ENCODE data around the gene CELA2B. TPM values are rescaled to one million over a fixed set of nuclear protein-coding genes. Genes with fewer than 3 reads are reported as not detected.
"Not testable (repeated sequence)": the region's sequence is repeated elsewhere in the genome, so short reads cannot be mapped to it uniquely, and the experiment has no call there.

Gene CELA2B
- not detected in 2 replicates for total RNA-seq (2012; rRNA removed)

- H3K27me3 ChIP-seq (ENCODE audit: control insufficient read depth, insufficient read depth, low read length) = no peaks in the 10 kb centered on the region
- no peak within 1 kb of the TSS for H3K9ac ChIP-seq (ENCODE audit: low read depth, low read length)
- no peaks in the 10 kb centered on the region for H3K36me3 ChIP-seq (ENCODE audit: insufficient read depth, low read length)
- H3K9me3 ChIP-seq (replicated peaks; ENCODE audit: low read length) = no peaks in the 10 kb centered on the region
- no peaks in the 10 kb centered on the region for H3K4me1 ChIP-seq (ENCODE audit: control insufficient read depth, insufficient read depth, low read length)
- H3K4me2 ChIP-seq (ENCODE audit: low read length) = no peak within 1 kb of the TSS
- H3K4me3 ChIP-seq (ENCODE audit: low read length) = no peak within 1 kb of the TSS
Observed at GRCh38 chr1:15475752-15476314, at the start of gene CELA2B. Gene CELA2B (plus strand): TSS chr1:15476104. CDS start chr1:15476126, 22 bp downstream.

- H3K4me3 ChIP-seq (ENCODE audit: low read length) = no peak overlapping the region
Observed at GRCh38 chr1:15426492-15427279, 49.2 kb upstream of the CELA2B start.

GRCh38 chr1:15427280-15427666 is 48.6 kb upstream of the CELA2B start:
- Histone ChIP-seq H3K9me3 (replicated peaks; ENCODE audit: low read length) (no peaks in the 10 kb centered on the region), H3K27me3 (ENCODE audit: control insufficient read depth, insufficient read depth, low read length) (no peaks in the 10 kb centered on the region), H3K4me3 (ENCODE audit: low read length) (no peak overlapping the region), H3K36me3 (ENCODE audit: insufficient read depth, low read length) (peaks cover 23% of the 10 kb centered on the region), H3K4me2 (ENCODE audit: low read length) (peak overlapping the region; percentile 36), H3K9ac (ENCODE audit: low read depth, low read length) (no peak overlapping the region), H3K4me1 (ENCODE audit: control insufficient read depth, insufficient read depth, low read length) (peaks cover 29% of the 10 kb centered on the region)

More at GRCh38 chr1:15426492-15427279, 49.2 kb upstream of the CELA2B start:
- Histone ChIP-seq H3K27me3 (ENCODE audit: control insufficient read depth, insufficient read depth, low read length) (no peaks in the 10 kb centered on the region), H3K4me2 (ENCODE audit: low read length) (peak overlapping the region; percentile 36), H3K9me3 (replicated peaks; ENCODE audit: low read length) (no peaks in the 10 kb centered on the region), H3K36me3 (ENCODE audit: insufficient read depth, low read length) (peaks cover 23% of the 10 kb centered on the region), H3K9ac (ENCODE audit: low read depth, low read length) (no peak overlapping the region), H3K4me1 (ENCODE audit: control insufficient read depth, insufficient read depth, low read length) (peaks cover 29% of the 10 kb centered on the region)

- not testable (repeated sequence) for H3K27me3 ChIP-seq (ENCODE audit: control insufficient read depth, insufficient read depth, low read length); H3K9me3 ChIP-seq (replicated peaks; ENCODE audit: low read length); H3K9ac ChIP-seq (ENCODE audit: low read depth, low read length); H3K4me3 ChIP-seq (ENCODE audit: low read length); H3K4me2 ChIP-seq (ENCODE audit: low read length)
- Histone ChIP-seq H3K4me1 (ENCODE audit: control insufficient read depth, insufficient read depth, low read length) (peaks cover 38% of the 10 kb centered on the region), H3K36me3 (ENCODE audit: insufficient read depth, low read length) (peaks cover 23% of the 10 kb centered on the region)
Observed at GRCh38 chr1:15428252-15428651, 47.7 kb upstream of the CELA2B start.

- Histone ChIP-seq H3K27me3 (ENCODE audit: control insufficient read depth, insufficient read depth, low read length) (no peaks in the 10 kb centered on the region), H3K4me1 (ENCODE audit: control insufficient read depth, insufficient read depth, low read length) (peaks cover 42% of the 10 kb centered on the region), H3K9ac (ENCODE audit: low read depth, low read length) (no peak overlapping the region), H3K9me3 (replicated peaks; ENCODE audit: low read length) (no peaks in the 10 kb centered on the region), H3K4me2 (ENCODE audit: low read length) (no peak overlapping the region), H3K36me3 (ENCODE audit: insufficient read depth, low read length) (peaks cover 23% of the 10 kb centered on the region), H3K4me3 (ENCODE audit: low read length) (no peak overlapping the region)
Observed at GRCh38 chr1:15428815-15429435, 47.0 kb upstream of the CELA2B start.

- H3K4me3 ChIP-seq (ENCODE audit: low read length) = no peak overlapping the region
- H3K9me3 ChIP-seq (replicated peaks; ENCODE audit: low read length) = no peaks in the 10 kb centered on the region
- H3K27me3 ChIP-seq (ENCODE audit: control insufficient read depth, insufficient read depth, low read length) = no peaks in the 10 kb centered on the region
- H3K36me3 ChIP-seq (ENCODE audit: insufficient read depth, low read length) = peaks cover 20% of the 10 kb centered on the region
- H3K9ac ChIP-seq (ENCODE audit: low read depth, low read length) = no peak overlapping the region
- H3K4me1 ChIP-seq (ENCODE audit: control insufficient read depth, insufficient read depth, low read length) = peaks cover 42% of the 10 kb centered on the region
- no peak overlapping the region for H3K4me2 ChIP-seq (ENCODE audit: low read length)
Observed at GRCh38 chr1:15429701-15430149, 46.2 kb upstream of the CELA2B start.

- H3K4me1 ChIP-seq (ENCODE audit: control insufficient read depth, insufficient read depth, low read length) = peaks cover 34% of the 10 kb centered on the region
Observed at GRCh38 chr1:15430787-15431570, 44.9 kb upstream of the CELA2B start.

GRCh38 chr1:15431571-15431948 is 44.3 kb upstream of the CELA2B start:
- Histone ChIP-seq H3K27me3 (ENCODE audit: control insufficient read depth, insufficient read depth, low read length) (no peaks in the 10 kb centered on the region), H3K4me1 (ENCODE audit: control insufficient read depth, insufficient read depth, low read length) (peaks cover 28% of the 10 kb centered on the region), H3K4me3 (ENCODE audit: low read length) (no peak overlapping the region), H3K4me2 (ENCODE audit: low read length) (no peak overlapping the region), H3K9ac (ENCODE audit: low read depth, low read length) (no peak overlapping the region), H3K9me3 (replicated peaks; ENCODE audit: low read length) (no peaks in the 10 kb centered on the region), H3K36me3 (ENCODE audit: insufficient read depth, low read length) (peaks cover 12% of the 10 kb centered on the region)

More at GRCh38 chr1:15430787-15431570, 44.9 kb upstream of the CELA2B start:
- Histone ChIP-seq H3K9me3 (replicated peaks; ENCODE audit: low read length) (no peaks in the 10 kb centered on the region), H3K27me3 (ENCODE audit: control insufficient read depth, insufficient read depth, low read length) (no peaks in the 10 kb centered on the region), H3K4me2 (ENCODE audit: low read length) (no peak overlapping the region), H3K36me3 (ENCODE audit: insufficient read depth, low read length) (peaks cover 14% of the 10 kb centered on the region), H3K9ac (ENCODE audit: low read depth, low read length) (no peak overlapping the region), H3K4me3 (ENCODE audit: low read length) (no peak overlapping the region)

GRCh38 chr1:15432324-15432723 is 43.6 kb upstream of the CELA2B start:
- H3K36me3 ChIP-seq (ENCODE audit: insufficient read depth, low read length) = peaks cover 8% of the 10 kb centered on the region
- H3K9me3 ChIP-seq (replicated peaks; ENCODE audit: low read length) = no peaks in the 10 kb centered on the region
- H3K4me1 ChIP-seq (ENCODE audit: control insufficient read depth, insufficient read depth, low read length) = peaks cover 20% of the 10 kb centered on the region
- H3K9ac ChIP-seq (ENCODE audit: low read depth, low read length) = no peak overlapping the region
- no peaks in the 10 kb centered on the region for H3K27me3 ChIP-seq (ENCODE audit: control insufficient read depth, insufficient read depth, low read length)
- no peak overlapping the region for H3K4me3 ChIP-seq (ENCODE audit: low read length)
- H3K4me2 ChIP-seq (ENCODE audit: low read length) = no peak overlapping the region

- Histone ChIP-seq H3K9ac (ENCODE audit: low read depth, low read length) (no peak overlapping the region), H3K4me2 (ENCODE audit: low read length) (no peak overlapping the region), H3K4me1 (ENCODE audit: control insufficient read depth, insufficient read depth, low read length) (peaks cover 19% of the 10 kb centered on the region)
Observed at GRCh38 chr1:15433471-15433870, 42.4 kb upstream of the CELA2B start.

GRCh38 chr1:15434739-15435138 is 41.2 kb upstream of the CELA2B start:
- not testable (repeated sequence) for H3K36me3 ChIP-seq (ENCODE audit: insufficient read depth, low read length); H3K9ac ChIP-seq (ENCODE audit: low read depth, low read length); H3K4me2 ChIP-seq (ENCODE audit: low read length); H3K4me3 ChIP-seq (ENCODE audit: low read length); H3K27me3 ChIP-seq (ENCODE audit: control insufficient read depth, insufficient read depth, low read length); H3K9me3 ChIP-seq (replicated peaks; ENCODE audit: low read length)
- H3K4me1 ChIP-seq (ENCODE audit: control insufficient read depth, insufficient read depth, low read length) = peaks cover 15% of the 10 kb centered on the region

More at GRCh38 chr1:15433471-15433870, 42.4 kb upstream of the CELA2B start:
- no peaks in the 10 kb centered on the region for H3K27me3 ChIP-seq (ENCODE audit: control insufficient read depth, insufficient read depth, low read length)
- no peaks in the 10 kb centered on the region for H3K9me3 ChIP-seq (replicated peaks; ENCODE audit: low read length)
- H3K4me3 ChIP-seq (ENCODE audit: low read length) = no peak overlapping the region
- peaks cover 6% of the 10 kb centered on the region for H3K36me3 ChIP-seq (ENCODE audit: insufficient read depth, low read length)

All from skeletal muscle satellite cell (primary cell).